ENCODE data around the gene INTS14.

Gene INTS14

DNA sequence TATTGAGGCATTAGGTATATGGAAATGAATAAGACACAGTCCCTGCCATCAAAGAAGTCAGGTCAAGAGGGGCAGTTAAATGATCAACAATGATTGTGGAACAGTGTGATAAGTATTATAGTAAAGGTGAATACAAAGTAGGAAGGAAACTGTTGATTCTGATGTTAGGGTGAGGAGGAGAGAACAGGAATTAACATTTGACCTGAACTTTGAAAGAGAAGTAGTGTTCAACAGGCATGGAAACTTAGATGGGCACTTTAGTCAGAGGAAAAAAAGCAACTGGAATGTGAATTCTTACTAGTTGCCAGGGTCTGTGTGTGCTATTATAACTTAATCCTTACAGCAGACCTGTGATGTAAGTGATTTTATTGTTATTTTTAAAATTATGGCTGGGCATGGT, 63.1 kb downstream of the INTS14 start:
- Histone ChIP-seq H3K9me3 (ENCODE audit: insufficient read depth, low read length) (no peaks in the 10 kb centered on the region), H3K27ac (ENCODE audit: low read length) (no peak overlapping the region), H3K36me3 (replicated peaks; ENCODE audit: low read depth, low read length) (peaks cover 6% of the 10 kb centered on the region), H3K4me2 (ENCODE audit: low read length) (no peak overlapping the region), H3K79me2 (ENCODE audit: low read length) (peaks cover 88% of the 10 kb centered on the region), H4K20me1 (ENCODE audit: insufficient read depth, low read length) (peaks cover 44% of the 10 kb centered on the region), H3K9ac (ENCODE audit: low read length) (no peak overlapping the region), H3K4me3 (ENCODE audit: low read length) (no peak overlapping the region), H3K4me1 (ENCODE audit: low read length) (no peaks in the 10 kb centered on the region), H3K27me3 (ENCODE audit: low read depth, low read length) (no peaks in the 10 kb centered on the region), H2AFZ (ENCODE audit: low read depth, low read length) (no peak overlapping the region)
- no peak for TF ChIP-seq EZH2phosphoT487 (IDR thresholded peaks at IDR 0.05; ENCODE audit: low read depth)
- TF ChIP-seq, protein P1, sequence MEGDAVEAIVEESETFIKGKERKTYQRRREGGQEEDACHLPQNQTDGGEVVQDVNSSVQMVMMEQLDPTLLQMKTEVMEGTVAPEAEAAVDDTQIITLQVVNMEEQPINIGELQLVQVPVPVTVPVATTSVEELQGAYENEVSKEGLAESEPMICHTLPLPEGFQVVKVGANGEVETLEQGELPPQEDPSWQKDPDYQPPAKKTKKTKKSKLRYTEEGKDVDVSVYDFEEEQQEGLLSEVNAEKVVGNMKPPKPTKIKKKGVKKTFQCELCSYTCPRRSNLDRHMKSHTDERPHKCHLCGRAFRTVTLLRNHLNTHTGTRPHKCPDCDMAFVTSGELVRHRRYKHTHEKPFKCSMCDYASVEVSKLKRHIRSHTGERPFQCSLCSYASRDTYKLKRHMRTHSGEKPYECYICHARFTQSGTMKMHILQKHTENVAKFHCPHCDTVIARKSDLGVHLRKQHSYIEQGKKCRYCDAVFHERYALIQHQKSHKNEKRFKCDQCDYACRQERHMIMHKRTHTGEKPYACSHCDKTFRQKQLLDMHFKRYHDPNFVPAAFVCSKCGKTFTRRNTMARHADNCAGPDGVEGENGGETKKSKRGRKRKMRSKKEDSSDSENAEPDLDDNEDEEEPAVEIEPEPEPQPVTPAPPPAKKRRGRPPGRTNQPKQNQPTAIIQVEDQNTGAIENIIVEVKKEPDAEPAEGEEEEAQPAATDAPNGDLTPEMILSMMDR (IDR thresholded peaks at IDR 0.05; ENCODE audit: low read depth, low read length) = no peak

DNA sequence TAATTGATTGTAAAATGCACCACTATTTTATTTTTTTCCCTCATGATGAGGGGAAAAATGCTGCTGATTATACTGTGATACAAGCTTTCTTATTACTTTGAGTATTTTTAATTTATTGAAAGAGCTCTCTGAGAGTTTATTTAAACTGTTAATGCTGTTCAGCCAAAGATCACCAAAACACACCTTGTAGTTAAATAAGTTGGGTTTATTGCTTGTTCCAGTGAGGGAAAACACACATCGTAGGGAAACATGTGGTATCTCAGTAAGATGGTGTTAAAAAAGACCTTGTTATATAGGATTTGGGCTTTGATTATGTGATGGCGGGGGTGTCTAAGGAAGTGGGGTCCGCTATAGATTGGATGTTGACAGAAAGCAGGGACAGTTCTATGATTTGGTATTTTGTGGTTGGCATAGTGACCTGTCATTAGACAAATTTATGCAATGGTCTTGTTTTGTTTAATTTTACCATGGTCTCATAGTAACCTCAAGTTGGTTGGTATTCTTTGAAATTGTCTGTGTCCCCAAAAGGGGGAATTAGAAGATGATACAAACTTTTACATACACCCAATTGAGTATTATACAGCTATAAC, 69.6 kb downstream of the INTS14 start:
- peaks cover 51% of the 10 kb centered on the region for H4K20me1 ChIP-seq (ENCODE audit: insufficient read depth, low read length)
- no peak overlapping the region for H3K9ac ChIP-seq (ENCODE audit: low read length)
- H3K9me3 ChIP-seq (ENCODE audit: insufficient read depth, low read length) = no peaks in the 10 kb centered on the region
- peaks cover 3% of the 10 kb centered on the region for H3K36me3 ChIP-seq (replicated peaks; ENCODE audit: low read depth, low read length)
- TF ChIP-seq, protein P1 (IDR thresholded peaks at IDR 0.05; ENCODE audit: low read depth, low read length) = no peak
- TF ChIP-seq EZH2phosphoT487 (IDR thresholded peaks at IDR 0.05; ENCODE audit: low read depth) = no peak
- H3K27ac ChIP-seq (ENCODE audit: low read length) = no peak overlapping the region
- no peak overlapping the region for H3K4me2 ChIP-seq (ENCODE audit: low read length)
- H3K4me3 ChIP-seq (ENCODE audit: low read length) = no peak overlapping the region
- no peaks in the 10 kb centered on the region for H3K4me1 ChIP-seq (ENCODE audit: low read length)
- H3K79me2 ChIP-seq (ENCODE audit: low read length) = peaks cover 94% of the 10 kb centered on the region
- no peaks in the 10 kb centered on the region for H3K27me3 ChIP-seq (ENCODE audit: low read depth, low read length)
- no peak overlapping the region for H2AFZ ChIP-seq (ENCODE audit: low read depth, low read length)

DNA sequence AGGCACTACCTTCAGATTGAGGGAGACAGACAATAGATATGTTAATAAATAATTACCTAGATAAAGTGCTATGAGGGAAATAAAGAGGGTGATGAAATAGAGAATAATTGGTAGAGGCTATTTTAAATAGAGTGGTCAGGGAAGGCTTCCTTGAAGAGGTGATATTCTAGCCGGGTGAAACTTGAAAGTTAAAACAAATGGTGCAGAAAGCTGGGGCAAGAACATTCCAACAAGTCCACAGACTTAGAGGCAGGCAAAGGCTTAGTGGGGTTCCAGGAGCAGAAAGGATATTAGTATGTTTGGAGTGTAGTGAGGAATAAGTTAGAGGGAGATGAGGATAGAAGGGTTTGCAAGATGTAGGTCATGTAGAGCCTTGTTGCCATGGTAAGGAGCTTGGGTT, 70.6 kb downstream of the INTS14 start:
- Histone ChIP-seq H3K9ac (ENCODE audit: low read length) (no peak overlapping the region), H3K4me1 (ENCODE audit: low read length) (peaks cover under 1% of the 10 kb centered on the region), H3K9me3 (ENCODE audit: insufficient read depth, low read length) (no peaks in the 10 kb centered on the region), H3K4me3 (ENCODE audit: low read length) (no peak overlapping the region), H3K79me2 (ENCODE audit: low read length) (peaks cover 95% of the 10 kb centered on the region), H2AFZ (ENCODE audit: low read depth, low read length) (no peak overlapping the region), H4K20me1 (ENCODE audit: insufficient read depth, low read length) (peaks cover 61% of the 10 kb centered on the region), H3K4me2 (ENCODE audit: low read length) (no peak overlapping the region), H3K27ac (ENCODE audit: low read length) (no peak overlapping the region), H3K27me3 (ENCODE audit: low read depth, low read length) (no peaks in the 10 kb centered on the region), H3K36me3 (replicated peaks; ENCODE audit: low read depth, low read length) (peaks cover 3% of the 10 kb centered on the region)
- no peak for TF ChIP-seq EZH2phosphoT487 (IDR thresholded peaks at IDR 0.05; ENCODE audit: low read depth)
- TF ChIP-seq, protein P1 (IDR thresholded peaks at IDR 0.05; ENCODE audit: low read depth, low read length) = no peak

DNA sequence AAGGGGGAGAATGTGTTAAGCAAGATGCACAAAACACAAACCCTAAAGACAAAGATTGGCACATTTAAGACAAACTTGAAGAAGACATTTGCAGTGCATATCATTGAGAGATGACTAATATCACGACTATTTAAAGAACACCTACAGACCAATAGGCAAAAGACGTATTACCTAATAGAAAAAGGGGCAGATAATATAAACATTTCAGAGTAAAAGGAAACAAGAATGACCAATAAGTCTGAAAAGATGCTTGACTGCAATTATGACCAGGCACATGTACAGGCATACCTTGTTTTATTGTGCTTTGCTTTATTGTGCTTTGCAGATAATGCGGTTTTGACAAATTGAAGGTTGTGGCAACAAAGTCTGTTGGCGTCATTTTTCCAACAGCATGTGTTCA, 75.7 kb downstream of the INTS14 start:
- Histone ChIP-seq H3K36me3 (replicated peaks; ENCODE audit: low read depth, low read length) (peaks cover 4% of the 10 kb centered on the region), H3K9me3 (ENCODE audit: insufficient read depth, low read length) (no peaks in the 10 kb centered on the region), H3K4me2 (ENCODE audit: low read length) (no peak overlapping the region), H3K4me1 (ENCODE audit: low read length) (peaks cover 32% of the 10 kb centered on the region), H3K27me3 (ENCODE audit: low read depth, low read length) (no peaks in the 10 kb centered on the region), H3K27ac (ENCODE audit: low read length) (no peak overlapping the region), H2AFZ (ENCODE audit: low read depth, low read length) (no peak overlapping the region), H3K79me2 (ENCODE audit: low read length) (peaks cover 95% of the 10 kb centered on the region), H3K9ac (ENCODE audit: low read length) (no peak overlapping the region), H4K20me1 (ENCODE audit: insufficient read depth, low read length) (peaks cover 69% of the 10 kb centered on the region), H3K4me3 (ENCODE audit: low read length) (no peak overlapping the region)
- TF ChIP-seq EZH2phosphoT487 (IDR thresholded peaks at IDR 0.05; ENCODE audit: low read depth) = no peak
- TF ChIP-seq, protein P1 (IDR thresholded peaks at IDR 0.05; ENCODE audit: low read depth, low read length) = no peak
